Measurements from ENCODE around the gene COX8A. TPM values are rescaled to one million over a fixed set of nuclear protein-coding genes. Genes with fewer than 3 reads are reported as not detected.

Gene COX8A
- total and polyA plus RNA-seq, 2 of the 8 experiments (the other 6 are each of a cell fraction or from before 2014, with no cell fraction given), result 365 to 1,720 TPM

DNA sequence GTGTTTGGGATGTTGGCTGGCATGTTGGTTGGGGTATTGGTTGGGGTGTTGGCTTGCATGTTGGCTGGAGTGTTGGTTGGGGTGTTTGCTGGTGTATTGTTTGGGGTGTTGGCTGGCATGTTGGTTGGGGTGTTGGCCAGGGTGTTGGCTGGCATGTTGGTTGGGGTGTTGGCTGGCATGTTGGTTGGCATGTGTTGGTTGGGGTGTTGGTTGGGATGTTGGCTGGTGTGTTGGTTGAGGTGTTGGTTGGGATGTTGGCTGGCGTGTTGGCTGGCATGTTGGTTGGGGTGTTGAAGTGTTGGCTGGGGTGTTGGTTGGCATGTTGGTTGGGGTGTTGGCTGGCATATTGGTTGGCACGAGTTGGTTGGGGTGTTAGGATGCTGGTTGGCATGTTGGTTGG lies 36.4 kb downstream of the COX8A start:
- Histone ChIP-seq H3K79me2 (ENCODE audit: control insufficient read depth in 1 of 2, insufficient read depth in 2 of 2, low read length in 2 of 2) (no peaks in the 10 kb centered on the region), H3K18ac (ENCODE audit: extremely low read depth, low read length) (no peak overlapping the region), H3K4me2 (ENCODE audit: insufficient read depth in 1 of 2, low read depth in 2 of 2, low read length in 2 of 2) (no peak overlapping the region), H3K9ac (replicated peaks in 1 of 4; ENCODE audit: extremely low read depth in 1 of 4, low read depth in 3 of 4, low read length in 3 of 4) (0 out of 7 replicates have a peak overlapping the region, but pooled peaks of 1 of the 4 experiments have one; percentile 5), H3K56ac (replicated peaks; ENCODE audit: insufficient read length, low read depth, low read length) (no peak overlapping the region), H3K4me1 (replicated peaks in 1 of 4; ENCODE audit: control insufficient read depth in 3 of 4, insufficient read depth in 4 of 4, low read length in 3 of 4) (peaks cover 0 to 15% (median 8%) of the 10 kb centered on the region in 4 experiments; a peak in 5 of 7 replicates), H2BK120ac (replicated peaks; ENCODE audit: low read depth, low read length) (no peak overlapping the region), H4K91ac (replicated peaks; ENCODE audit: insufficient read length, low read length) (no peak overlapping the region), H2AK5ac (ENCODE audit: low read depth, low read length) (no peak overlapping the region; the same call in 1 of the 2 replicates), H3K23ac (ENCODE audit: insufficient read length) (no peak overlapping the region), H4K5ac (ENCODE audit: insufficient read length, low read depth, low read length) (no peak overlapping the region), H2AFZ (ENCODE audit: low read length) (no peak overlapping the region), H3K79me1 (ENCODE audit: low read depth, low read length) (no peaks in the 10 kb centered on the region; the same call in 1 of the 2 replicates), H3K9me3 (ENCODE audit: insufficient read depth in 2 of 2, low read depth in 1 of 2, low read length in 1 of 2) (peaks cover 0 to 6% of the 10 kb centered on the region in 2 experiments; a peak in 1 of 4 replicates), H3K27me3 (replicated peaks in 1 of 4; ENCODE audit: control insufficient read depth in 3 of 4, extremely low read depth in 1 of 4, insufficient read depth in 3 of 4, low read length in 3 of 4) (peaks cover 23 to 94% (median 72%) of the 10 kb centered on the region in 4 experiments), H4K20me1 (replicated peaks in 1 of 2; ENCODE audit: control insufficient read depth in 1 of 2, insufficient read depth in 2 of 2, low read length in 2 of 2) (peaks cover 1 to 2% of the 10 kb centered on the region in 2 experiments), H2BK12ac (ENCODE audit: low read depth, low read length) (no peak overlapping the region), H3K14ac (ENCODE audit: insufficient read length) (no peak overlapping the region), H3K27ac (ENCODE audit: low read depth, low read length) (no peak overlapping the region), H2BK15ac (ENCODE audit: low read length) (no peak overlapping the region), H4K8ac (ENCODE audit: extremely low read depth, insufficient read depth, low read length) (0 out of 2 replicates have a peak overlapping the region, but pooled peaks have one; percentile 37), H2BK5ac (ENCODE audit: low read depth, low read length) (no peak overlapping the region), H3K4ac (replicated peaks; ENCODE audit: insufficient read length, low read depth, low read length) (no peak overlapping the region), H2BK20ac (ENCODE audit: low read length) (no peak overlapping the region), H3K23me2 (ENCODE audit: low read depth, low read length) (peaks cover 21% of the 10 kb centered on the region; the same call in 1 of the 2 replicates), H3K4me3 (ENCODE audit: extremely low read depth in 1 of 4, insufficient read depth in 2 of 4, low read depth in 3 of 4, low read length in 4 of 4) (no peak overlapping the region), H3K36me3 (ENCODE audit: control insufficient read depth in 2 of 4, insufficient read depth in 4 of 4, low read length in 3 of 4) (no peaks in the 10 kb centered on the region)
- POLR2A ChIA-PET (ENCODE audit: partially characterized antibody), result interaction anchor here (0.7 to 1.8 kb wide), 2 partner anchors 10 to 619 kb away, joined by 3 to 8 read pairs; no protein-coding TSS in a partner anchor
- 89% methylated on average over 2 of the region's 2 CpGs; no CpG with 5 or more reads in 1 of the 2 experiments for WGBS, 2 experiments (ENCODE audit: extremely low coverage in 1 of 2, insufficient coverage in 1 of 2, insufficient read length in 1 of 2, insufficient replicate concordance in 2 of 2, low coverage in 1 of 2, low lambda C conversion rate in 2 of 2, missing lambda C conversion rate in 1 of 2)
- no peak for FAIRE-seq
- CTCF ChIA-PET (ENCODE audit: partially characterized antibody), result no interaction called here
- no peak for DNase-seq (ENCODE audit: low read depth in 1 of 2, low spot score in 2 of 2)
- TF ChIP-seq CBX5 (IDR thresholded peaks at IDR 0.05; ENCODE audit: low read depth, low read length) (no peak), EGR1 (IDR thresholded peaks at IDR 0.05; ENCODE audit: borderline replicate concordance, low read depth, low read length) (no peak), TBP (IDR thresholded peaks at IDR 0.05; ENCODE audit: low read depth, low read length) (no peak), ZNF274 (IDR thresholded peaks at IDR 0.05; ENCODE audit: borderline replicate concordance, extremely low read depth, low read length) (no peak), JUND (IDR thresholded peaks at IDR 0.05; ENCODE audit: low read length) (no peak), SP2 (IDR thresholded peaks at IDR 0.05; ENCODE audit: low read length) (no peak), ATF2 (IDR thresholded peaks at IDR 0.05; ENCODE audit: low read length) (no peak), NRF1 (IDR thresholded peaks at IDR 0.05; ENCODE audit: low read depth, low read length) (no peak), NANOG (IDR thresholded peaks at IDR 0.05; ENCODE audit: insufficient read depth, low read depth, low read length, poor library complexity, severe bottlenecking) (no peak), TCF12 (IDR thresholded peaks at IDR 0.05; ENCODE audit: low read depth, low read length) (no peak), GABPA (IDR thresholded peaks at IDR 0.05; ENCODE audit: borderline replicate concordance, insufficient read depth, low read length) (no peak), HDAC2 (IDR thresholded peaks at IDR 0.05; ENCODE audit: borderline replicate concordance in 1 of 2, low read depth in 2 of 2, low read length in 2 of 2) (no peak)
